ENCODE results near the gene LRBA.

The LRBA gene

GRCh38 chr4:150451883-150452282 lies 563.2 kb downstream of the LRBA start:
- peaks cover 6% of the 10 kb centered on the region for H3K9me3 Mint-ChIP-seq
- ATAC-seq = no peak
- no peak overlapping the region for H3K27ac Mint-ChIP-seq
- H3K36me3 Mint-ChIP-seq = peaks cover 35% of the 10 kb centered on the region
- no peaks in the 10 kb centered on the region for H3K4me1 Mint-ChIP-seq
- H3K27me3 Mint-ChIP-seq = no peaks in the 10 kb centered on the region
- H3K4me3 Mint-ChIP-seq = no peak overlapping the region

GRCh38 chr4:150447356-150447755 lies 567.7 kb downstream of the LRBA start:
- Mint-ChIP-seq H3K9me3 (no peaks in the 10 kb centered on the region), H3K27me3 (no peaks in the 10 kb centered on the region), H3K4me3 (no peak overlapping the region), H3K36me3 (peaks cover 29% of the 10 kb centered on the region), H3K27ac (no peak overlapping the region), H3K4me1 (peaks cover 2% of the 10 kb centered on the region)
- no peak for ATAC-seq

- H3K4me1 Mint-ChIP-seq = peaks cover 13% of the 10 kb centered on the region
- no peak overlapping the region for H3K4me3 Mint-ChIP-seq
- H3K27me3 Mint-ChIP-seq = no peaks in the 10 kb centered on the region
- H3K27ac Mint-ChIP-seq = no peak overlapping the region
- peaks cover 38% of the 10 kb centered on the region for H3K36me3 Mint-ChIP-seq
- ATAC-seq = no peak
- H3K9me3 Mint-ChIP-seq = no peaks in the 10 kb centered on the region
Measured at GRCh38 chr4:150439451-150439933, 575.6 kb downstream of the LRBA start.

- ATAC-seq = no peak
- Mint-ChIP-seq H3K36me3 (peaks cover 52% of the 10 kb centered on the region), H3K9me3 (no peaks in the 10 kb centered on the region), H3K4me3 (no peak overlapping the region), H3K27me3 (no peaks in the 10 kb centered on the region), H3K4me1 (peaks cover 7% of the 10 kb centered on the region), H3K27ac (no peak overlapping the region)
Measured at GRCh38 chr4:150436598-150437370, 578.3 kb downstream of the LRBA start.

- Mint-ChIP-seq H3K4me3 (no peak overlapping the region), H3K36me3 (peaks cover 40% of the 10 kb centered on the region), H3K27ac (no peak overlapping the region), H3K4me1 (no peaks in the 10 kb centered on the region), H3K9me3 (no peaks in the 10 kb centered on the region), H3K27me3 (no peaks in the 10 kb centered on the region)
- ATAC-seq = no peak
Measured at GRCh38 chr4:150431221-150431620, 583.9 kb downstream of the LRBA start.

GRCh38 chr4:150425161-150425560 lies 589.9 kb downstream of the LRBA start:
- no peak overlapping the region for H3K4me3 Mint-ChIP-seq
- H3K27me3 Mint-ChIP-seq = no peaks in the 10 kb centered on the region
- H3K27ac Mint-ChIP-seq = no peak overlapping the region
- H3K36me3 Mint-ChIP-seq = peaks cover 28% of the 10 kb centered on the region
- no peak for ATAC-seq
- no peaks in the 10 kb centered on the region for H3K4me1 Mint-ChIP-seq
- no peaks in the 10 kb centered on the region for H3K9me3 Mint-ChIP-seq

GRCh38 chr4:150423503-150423902 lies 591.6 kb downstream of the LRBA start:
- Mint-ChIP-seq H3K27me3 (no peaks in the 10 kb centered on the region), H3K4me3 (no peak overlapping the region), H3K4me1 (no peaks in the 10 kb centered on the region), H3K36me3 (peaks cover 28% of the 10 kb centered on the region), H3K27ac (no peak overlapping the region), H3K9me3 (no peaks in the 10 kb centered on the region)
- no peak for ATAC-seq

GRCh38 chr4:150423074-150423473 lies 592.0 kb downstream of the LRBA start:
- Mint-ChIP-seq H3K9me3 (no peaks in the 10 kb centered on the region), H3K27ac (no peak overlapping the region)
- ATAC-seq = no peak

GRCh38 chr4:150421612-150422011 lies 593.5 kb downstream of the LRBA start:
- no peak overlapping the region for H3K27ac Mint-ChIP-seq

More at GRCh38 chr4:150423074-150423473, 592.0 kb downstream of the LRBA start:
- Mint-ChIP-seq H3K27me3 (no peaks in the 10 kb centered on the region), H3K4me3 (no peak overlapping the region), H3K4me1 (no peaks in the 10 kb centered on the region), H3K36me3 (peaks cover 28% of the 10 kb centered on the region)

GRCh38 chr4:150419939-150420338 lies 595.1 kb downstream of the LRBA start:
- ATAC-seq = no peak
- no peaks in the 10 kb centered on the region for H3K27me3 Mint-ChIP-seq
- H3K4me3 Mint-ChIP-seq = no peak overlapping the region
- no peak overlapping the region for H3K27ac Mint-ChIP-seq
- no peaks in the 10 kb centered on the region for H3K9me3 Mint-ChIP-seq
- H3K36me3 Mint-ChIP-seq = peaks cover 22% of the 10 kb centered on the region
- no peaks in the 10 kb centered on the region for H3K4me1 Mint-ChIP-seq

More at GRCh38 chr4:150421612-150422011, 593.5 kb downstream of the LRBA start:
- no peaks in the 10 kb centered on the region for H3K4me1 Mint-ChIP-seq
- no peaks in the 10 kb centered on the region for H3K27me3 Mint-ChIP-seq
- ATAC-seq = no peak
- no peaks in the 10 kb centered on the region for H3K9me3 Mint-ChIP-seq
- no peak overlapping the region for H3K4me3 Mint-ChIP-seq
- H3K36me3 Mint-ChIP-seq = peaks cover 22% of the 10 kb centered on the region

- Mint-ChIP-seq H3K36me3 (peaks cover 19% of the 10 kb centered on the region), H3K27me3 (no peaks in the 10 kb centered on the region), H3K9me3 (no peaks in the 10 kb centered on the region), H3K4me3 (no peak overlapping the region), H3K4me1 (no peaks in the 10 kb centered on the region), H3K27ac (no peak overlapping the region)
- ATAC-seq = no peak
Measured at GRCh38 chr4:150418757-150419410, 596.2 kb downstream of the LRBA start.

- Mint-ChIP-seq H3K27me3 (no peaks in the 10 kb centered on the region), H3K36me3 (peaks cover 6% of the 10 kb centered on the region), H3K4me1 (no peaks in the 10 kb centered on the region), H3K9me3 (no peaks in the 10 kb centered on the region), H3K27ac (no peak overlapping the region), H3K4me3 (no peak overlapping the region)
- ATAC-seq = no peak
Measured at GRCh38 chr4:150415213-150415612, 599.9 kb downstream of the LRBA start.

GRCh38 chr4:150411520-150411919 lies 603.6 kb downstream of the LRBA start:
- H3K9me3 Mint-ChIP-seq = no peaks in the 10 kb centered on the region
- H3K36me3 Mint-ChIP-seq = peaks cover 21% of the 10 kb centered on the region
- no peaks in the 10 kb centered on the region for H3K27me3 Mint-ChIP-seq
- no peak for ATAC-seq
- H3K27ac Mint-ChIP-seq = no peak overlapping the region
- no peaks in the 10 kb centered on the region for H3K4me1 Mint-ChIP-seq
- no peak overlapping the region for H3K4me3 Mint-ChIP-seq

GRCh38 chr4:150402871-150403272 lies 612.2 kb downstream of the LRBA start:
- Mint-ChIP-seq H3K9me3 (no peaks in the 10 kb centered on the region), H3K27ac (no peak overlapping the region), H3K36me3 (peaks cover 45% of the 10 kb centered on the region), H3K27me3 (no peaks in the 10 kb centered on the region), H3K4me3 (no peak overlapping the region), H3K4me1 (no peaks in the 10 kb centered on the region)
- ATAC-seq = no peak

GRCh38 chr4:150401083-150401687 lies 613.9 kb downstream of the LRBA start:
- Mint-ChIP-seq H3K4me3 (no peak overlapping the region), H3K27me3 (no peaks in the 10 kb centered on the region), H3K9me3 (peaks cover 3% of the 10 kb centered on the region), H3K36me3 (peaks cover 32% of the 10 kb centered on the region), H3K4me1 (no peaks in the 10 kb centered on the region), H3K27ac (no peak overlapping the region)
- no peak for ATAC-seq
